ENCODE measurements around the gene KRT78.

Gene KRT78

GRCh38 chr12:52827499-52828090 lies 21.2 kb downstream of the KRT78 start:
- DNase-seq (ENCODE audit: insufficient read length, low spot score) = no peak
- no peak for FAIRE-seq

- no peak for DNase-seq (ENCODE audit: insufficient read length, low spot score)
- FAIRE-seq = peak; percentile 31
Measured at GRCh38 chr12:52826611-52827498, 21.9 kb downstream of the KRT78 start.

- no peak for FAIRE-seq
- no peak for DNase-seq (ENCODE audit: insufficient read length, low spot score)
Measured at GRCh38 chr12:52825961-52826360, 22.8 kb downstream of the KRT78 start.

- no peak for DNase-seq (ENCODE audit: insufficient read length, low spot score)
- FAIRE-seq = peak; percentile 20
Measured at GRCh38 chr12:52824741-52825410, 23.9 kb downstream of the KRT78 start.

GRCh38 chr12:52823761-52824450 lies 24.9 kb downstream of the KRT78 start:
- no peak for DNase-seq (ENCODE audit: insufficient read length, low spot score)
- FAIRE-seq = no peak

- FAIRE-seq = no peak
- DNase-seq (ENCODE audit: insufficient read length, low spot score) = no peak
Measured at GRCh38 chr12:52822771-52823510, 25.9 kb downstream of the KRT78 start.

GRCh38 chr12:52821826-52822660 lies 26.8 kb downstream of the KRT78 start:
- no peak for DNase-seq (ENCODE audit: insufficient read length, low spot score)
- no peak for FAIRE-seq

GRCh38 chr12:52821071-52821730 lies 27.6 kb downstream of the KRT78 start:
- DNase-seq (ENCODE audit: insufficient read length, low spot score) (no peak), FAIRE-seq (no peak)

- DNase-seq (ENCODE audit: insufficient read length, low spot score) (no peak), FAIRE-seq (no peak)
Measured at GRCh38 chr12:52820521-52820920, 28.3 kb downstream of the KRT78 start.

- FAIRE-seq = no peak
- no peak for DNase-seq (ENCODE audit: insufficient read length, low spot score)
Measured at GRCh38 chr12:52819731-52820510, 28.9 kb downstream of the KRT78 start.

- no peak for DNase-seq (ENCODE audit: insufficient read length, low spot score)
- FAIRE-seq = no peak
Measured at GRCh38 chr12:52818887-52819420, 29.8 kb downstream of the KRT78 start.

- no peak for DNase-seq (ENCODE audit: insufficient read length, low spot score)
Measured at GRCh38 chr12:52818388-52818787, 30.4 kb downstream of the KRT78 start.

GRCh38 chr12:52817699-52818238 lies 31.0 kb downstream of the KRT78 start:
- DNase-seq (ENCODE audit: insufficient read length, low spot score) = no peak

More at GRCh38 chr12:52818388-52818787, 30.4 kb downstream of the KRT78 start:
- FAIRE-seq = no peak

GRCh38 chr12:52817003-52817698 lies 31.6 kb downstream of the KRT78 start:
- FAIRE-seq = no peak
- DNase-seq (ENCODE audit: insufficient read length, low spot score) = no peak

More at GRCh38 chr12:52817699-52818238, 31.0 kb downstream of the KRT78 start:
- no peak for FAIRE-seq

- no peak for FAIRE-seq
Measured at GRCh38 chr12:52815676-52816588, 32.9 kb downstream of the KRT78 start.

GRCh38 chr12:52815161-52815560 lies 33.6 kb downstream of the KRT78 start:
- DNase-seq (ENCODE audit: insufficient read length, low spot score) (no peak), FAIRE-seq (no peak)

More at GRCh38 chr12:52815676-52816588, 32.9 kb downstream of the KRT78 start:
- no peak for DNase-seq (ENCODE audit: insufficient read length, low spot score)
